GM12878 (cell line): ENCODE results near the gene SARS1. TPM values are rescaled to one million over a fixed set of nuclear protein-coding genes. Genes with fewer than 3 reads are reported as not detected.

ENCODE experiments used
- ATAC-seq: fragments of 200-7000 bp; cut with Tn5 transposase; 3 replicates; pipeline ENCODE4 v1.9.1; 2020; ENCODE audit warnings: mild to moderate bottlenecking, moderate library complexity
- BruUV-seq: library from RNA; stranded (reverse); fragments of 400-500 nt; replicated peaks from 2 replicates; lab custom pipeline; 2021; lab: Mats Ljungman, UMichigan
- CTCF ChIA-PET: fragments of 300-600 bp; sonication (Branson Sonifier 250); formaldehyde crosslinking; extraction: SDS; loops from one replicate; lab custom pipeline; 2021; ENCODE audit warnings: inconsistent platforms; lab: Yijun Ruan, JAX
- POLR2A ChIA-PET: fragments of 350-600 bp; formaldehyde crosslinking; extraction: SDS; loops from one replicate; lab custom pipeline; 2021; ENCODE audit warnings: inconsistent platforms; lab: Charles Lee
- RAD21 ChIA-PET: fragments of 300-600 bp; sonication (Branson Sonifier 250); formaldehyde crosslinking; loops from one replicate; lab custom pipeline; 2023; ENCODE audit warnings: antibody characterized with exemption; ENCODE audit not compliant: unreplicated experiment; lab: Charles Lee
- SMC1A ChIA-PET: fragments of 300-600 bp; sonication (Branson Sonifier 250); formaldehyde crosslinking; loops from one replicate; lab custom pipeline; 2023; ENCODE audit not compliant: unreplicated experiment, uncharacterized antibody; lab: Charles Lee
- DNase-seq: peaks from one replicate; pipeline ENCODE4 v3.0.0-alpha.2; 2011; ENCODE audit warnings: low read depth, low spot score
- FAIRE-seq: peaks from 3 replicates; lab custom pipeline; 2011; peaks lifted over from hg19 to GRCh38; lab: Jason Lieb, UNC
- H2AFZ ChIP-seq: 2 replicates; pipeline ENCODE4 v1.6.0; 2011; ENCODE audit warnings: low read depth, low read length, control low read depth; ENCODE audit not compliant: control insufficient read depth
- H3K27ac ChIP-seq: 2 replicates; pipeline ENCODE4 v1.5.1; 2011; ENCODE audit warnings: control low read depth; ENCODE audit not compliant: control insufficient read depth, insufficient read depth
- H3K27me3 ChIP-seq, 2 experiments: replicated peaks in 1 of 2; 2 replicates each; pipeline versions ENCODE4 v1.6.0 to v1.6.1; 2011; ENCODE audit warnings: low read length in 1 of 2; ENCODE audit not compliant: control insufficient read depth in 2 of 2, insufficient read depth in 2 of 2
- H3K36me3 ChIP-seq, 2 experiments: 2 replicates each; pipeline ENCODE4 v1.5.1; 2011; ENCODE audit warnings: low read length in 1 of 2; ENCODE audit not compliant: control insufficient read depth in 2 of 2, insufficient read depth in 2 of 2
- H3K4me1 ChIP-seq: 2 replicates; pipeline ENCODE4 v1.6.1; 2011; ENCODE audit warnings: mild to moderate bottlenecking, low read length, moderate library complexity, mixed read lengths; ENCODE audit not compliant: control insufficient read depth, insufficient read depth
- H3K4me2 ChIP-seq: 2 replicates; pipeline ENCODE4 v1.6.0; 2011; ENCODE audit warnings: control low read depth; ENCODE audit not compliant: control insufficient read depth, insufficient read depth
- H3K4me3 ChIP-seq: fragments of 200-600 bp; sonication (generic); 2 replicates; pipeline ENCODE4 v1.5.1; 2016
- H3K79me2 ChIP-seq: 2 replicates; pipeline ENCODE4 v1.6.0; 2011; ENCODE audit warnings: low read length; ENCODE audit not compliant: control insufficient read depth, insufficient read depth
- H3K9ac ChIP-seq: 2 replicates; pipeline ENCODE4 v1.8.0; 2011; ENCODE audit warnings: low read length, control low read depth, mixed read lengths; ENCODE audit not compliant: control insufficient read depth, insufficient read depth
- H3K9me3 ChIP-seq: replicated peaks from 3 replicates; pipeline ENCODE4 v1.5.1; 2011; ENCODE audit warnings: mild to moderate bottlenecking, low read length; ENCODE audit not compliant: control insufficient read depth, insufficient read depth
- H4K20me1 ChIP-seq: 2 replicates; pipeline ENCODE4 v1.6.0; 2011; ENCODE audit not compliant: control insufficient read depth, insufficient read depth
- CBFB ChIP-seq: IDR thresholded peaks from 2 replicates; pipeline ENCODE4 v1.6.1; 2016; ENCODE audit warnings: antibody characterized with exemption, low read depth
- FOXM1 ChIP-seq: IDR thresholded peaks from 2 replicates; pipeline ENCODE4 v1.6.1; 2012; ENCODE audit warnings: low read depth, mild to moderate bottlenecking, inconsistent platforms, low read length, moderate library complexity
- JUNB ChIP-seq: IDR thresholded peaks from 2 replicates; pipeline ENCODE4 v1.6.1; 2016; ENCODE audit warnings: antibody characterized with exemption, mild to moderate bottlenecking
- KAT2A ChIP-seq: conservative IDR thresholded peaks from 2 replicates; pipeline ENCODE4 v1.6.1; 2011; ENCODE audit warnings: low read depth, low read length; ENCODE audit not compliant: control insufficient read depth
- PAX5 ChIP-seq: IDR thresholded peaks from 2 replicates; pipeline ENCODE4 v1.6.1; 2011; ENCODE audit warnings: low read depth, low read length, borderline replicate concordance
- SPI1 ChIP-seq: IDR thresholded peaks from 2 replicates; pipeline ENCODE4 v1.6.1; 2011; ENCODE audit warnings: low read depth, mild to moderate bottlenecking, low read length, moderate library complexity, borderline replicate concordance; ENCODE audit not compliant: insufficient read depth
- TARDBP ChIP-seq: IDR thresholded peaks from 2 replicates; pipeline ENCODE4 v1.6.1; 2016; ENCODE audit warnings: borderline replicate concordance
- WRNIP1 ChIP-seq: IDR thresholded peaks from 2 replicates; pipeline ENCODE4 v1.6.1; 2011; ENCODE audit warnings: low read depth, low read length, improper control_type of control experiment, borderline replicate concordance
- ZSCAN29 ChIP-seq: fragments of 450-650 bp; IDR thresholded peaks from 2 replicates; pipeline ENCODE4 v1.6.1; 2017; ENCODE audit warnings: mild to moderate bottlenecking, moderate library complexity
- WGBS: methylation state at CpG from one replicate; pipeline ENCODE4 v1.1.6; 2016; ENCODE audit warnings: low lambda C conversion rate; ENCODE audit not compliant: insufficient replicate concordance, insufficient coverage; ENCODE audit errors: missing lambda C conversion rate; 5-methylcytosine and 5-hydroxymethylcytosine counted together
- in situ Hi-C: fragments of 300-500 bp; cut with MboI; formaldehyde crosslinking; loops from 9 replicates; pipeline ENCODE4 v1.14.3; 2018; ENCODE audit warnings: mixed read lengths
- intact Hi-C: fragments of 100-400 bp; cut with micrococcal nuclease; formaldehyde crosslinking; loops from one replicate; pipeline ENCODE4 v1.14.2; 2022; ENCODE audit not compliant: unreplicated experiment
- polyA plus RNA-seq, 11 experiments: library from polyadenylated mRNA; depleted of rRNA in 4 of 11; unstranded in 6 of 11; stranded (reverse) in 5 of 11; fragments of >200 nt; fragmentation: Nextera tagmentation in 4 of 11; fragmentation: Illumina TruSeq in 1 of 11; extraction: Ambion mirVana in 4 of 11; extraction: Trizol in 1 of 11; gene quantifications; 1 replicate in 1 of 11; 2 replicates in 10 of 11; pipeline versions ENCODE4 v1.2.1 to v1.2.3, GENCODE V29; 2011 to 2016; ENCODE audit warnings: inconsistent platforms in 2 of 11, missing spikeins in 2 of 11, low read depth in 1 of 11
- total RNA-seq, 4 experiments: library from RNA; depleted of rRNA in 3 of 4; stranded (reverse); fragments of >200 nt in 3 of 4; fragmentation: Illumina TruSeq in 1 of 4; extraction: Trizol in 1 of 4; gene quantifications; 2 replicates each; pipeline versions ENCODE4 v1.2.1 to v1.2.3, GENCODE V29; 2013 to 2021
- TF ChIP-seq, protein P1 (sequence below): fragments of 450-650 bp; IDR thresholded peaks from 2 replicates; pipeline ENCODE4 v1.6.1; 2017; ENCODE audit warnings: mild to moderate bottlenecking, low read depth, inconsistent platforms; ENCODE audit not compliant: poor library complexity, severe bottlenecking
- TF ChIP-seq, protein P2 (sequence below): fragments of 450-650 bp; IDR thresholded peaks from 2 replicates; pipeline ENCODE4 v1.6.1; 2017; ENCODE audit warnings: antibody characterized with exemption, mild to moderate bottlenecking, moderate library complexity

The SARS1 gene
- total and polyA plus RNA-seq, 10 of the 15 experiments (the other 5 are each of a cell fraction or from before 2014, with no cell fraction given), result 103 to 202 (median 138) TPM

DNA sequence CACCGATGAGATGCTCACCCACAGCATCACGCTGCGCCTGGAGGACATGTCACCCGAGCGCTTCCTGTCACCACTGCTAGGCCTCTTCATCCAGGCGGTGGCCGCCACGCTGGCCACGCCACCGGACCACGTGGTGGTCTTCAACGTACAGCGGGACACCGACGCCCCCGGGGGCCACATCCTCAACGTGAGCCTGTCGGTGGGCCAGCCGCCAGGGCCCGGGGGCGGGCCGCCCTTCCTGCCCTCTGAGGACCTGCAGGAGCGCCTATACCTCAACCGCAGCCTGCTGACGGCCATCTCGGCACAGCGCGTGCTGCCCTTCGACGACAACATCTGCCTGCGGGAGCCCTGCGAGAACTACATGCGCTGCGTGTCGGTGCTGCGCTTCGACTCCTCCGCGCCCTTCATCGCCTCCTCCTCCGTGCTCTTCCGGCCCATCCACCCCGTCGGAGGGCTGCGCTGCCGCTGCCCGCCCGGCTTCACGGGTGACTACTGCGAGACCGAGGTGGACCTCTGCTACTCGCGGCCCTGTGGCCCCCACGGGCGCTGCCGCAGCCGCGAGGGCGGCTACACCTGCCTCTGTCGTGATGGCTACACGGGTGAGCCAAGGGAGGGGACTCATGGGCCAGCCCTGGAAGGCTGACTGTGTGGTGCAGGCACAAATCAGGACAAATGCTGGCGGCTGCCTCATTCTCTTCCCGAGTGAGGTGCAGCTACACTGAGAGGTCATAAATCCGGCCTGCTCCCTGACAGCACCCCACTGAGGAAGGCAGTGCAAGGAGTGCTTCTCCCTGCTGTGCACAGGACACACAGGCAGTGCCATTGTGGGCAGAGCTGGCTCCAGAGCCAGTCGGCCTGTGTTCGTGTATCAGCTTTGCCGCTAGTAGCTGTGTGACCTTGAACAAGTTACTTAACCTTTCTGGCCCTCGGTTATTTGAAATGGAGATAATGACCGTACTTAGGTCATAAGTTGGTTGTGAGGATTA, 45.1 kb downstream of the SARS1 start:
- POLR2A ChIA-PET, result no interaction called here
- Histone ChIP-seq H3K36me3 (no peaks in the 10 kb centered on the region), H3K79me2 (no peaks in the 10 kb centered on the region), H3K4me1 (no peaks in the 10 kb centered on the region), H3K9me3 (no peaks in the 10 kb centered on the region), H3K9ac (no peak overlapping the region), H2AFZ (no peak overlapping the region), H4K20me1 (no peaks in the 10 kb centered on the region), H3K4me3 (no peak overlapping the region), H3K27me3 (no peaks in the 10 kb centered on the region; a peak in 1 of 4 replicates), H3K4me2 (no peak overlapping the region), H3K27ac (no peak overlapping the region)
- ATAC-seq, result no peak
- DNase-seq, result no peak
- no TSS peak for BruUV-seq
- CTCF ChIA-PET, result interaction anchor here (1.5 to 1.6 kb wide), 3 partner anchors 19 to 274 kb away, joined by 6 to 9 read pairs (median 7); no protein-coding TSS in a partner anchor
- RAD21 ChIA-PET, result interaction anchor here (1.2 kb wide), 1 partner anchor 274 kb away, joined by 4 read pairs; no protein-coding TSS in a partner anchor
- FAIRE-seq, result no peak
- TF ChIP-seq JUNB (no peak), ZSCAN29 (no peak), FOXM1 (no peak), PAX5 (no peak), SPI1 (no peak), TARDBP (no peak), WRNIP1 (no peak), CBFB (no peak), KAT2A (no peak)
- TF ChIP-seq, protein P1, sequence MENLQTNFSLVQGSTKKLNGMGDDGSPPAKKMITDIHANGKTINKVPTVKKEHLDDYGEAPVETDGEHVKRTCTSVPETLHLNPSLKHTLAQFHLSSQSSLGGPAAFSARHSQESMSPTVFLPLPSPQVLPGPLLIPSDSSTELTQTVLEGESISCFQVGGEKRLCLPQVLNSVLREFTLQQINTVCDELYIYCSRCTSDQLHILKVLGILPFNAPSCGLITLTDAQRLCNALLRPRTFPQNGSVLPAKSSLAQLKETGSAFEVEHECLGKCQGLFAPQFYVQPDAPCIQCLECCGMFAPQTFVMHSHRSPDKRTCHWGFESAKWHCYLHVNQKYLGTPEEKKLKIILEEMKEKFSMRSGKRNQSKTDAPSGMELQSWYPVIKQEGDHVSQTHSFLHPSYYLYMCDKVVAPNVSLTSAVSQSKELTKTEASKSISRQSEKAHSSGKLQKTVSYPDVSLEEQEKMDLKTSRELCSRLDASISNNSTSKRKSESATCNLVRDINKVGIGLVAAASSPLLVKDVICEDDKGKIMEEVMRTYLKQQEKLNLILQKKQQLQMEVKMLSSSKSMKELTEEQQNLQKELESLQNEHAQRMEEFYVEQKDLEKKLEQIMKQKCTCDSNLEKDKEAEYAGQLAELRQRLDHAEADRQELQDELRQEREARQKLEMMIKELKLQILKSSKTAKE, result no peak
- TF ChIP-seq, protein P2, sequence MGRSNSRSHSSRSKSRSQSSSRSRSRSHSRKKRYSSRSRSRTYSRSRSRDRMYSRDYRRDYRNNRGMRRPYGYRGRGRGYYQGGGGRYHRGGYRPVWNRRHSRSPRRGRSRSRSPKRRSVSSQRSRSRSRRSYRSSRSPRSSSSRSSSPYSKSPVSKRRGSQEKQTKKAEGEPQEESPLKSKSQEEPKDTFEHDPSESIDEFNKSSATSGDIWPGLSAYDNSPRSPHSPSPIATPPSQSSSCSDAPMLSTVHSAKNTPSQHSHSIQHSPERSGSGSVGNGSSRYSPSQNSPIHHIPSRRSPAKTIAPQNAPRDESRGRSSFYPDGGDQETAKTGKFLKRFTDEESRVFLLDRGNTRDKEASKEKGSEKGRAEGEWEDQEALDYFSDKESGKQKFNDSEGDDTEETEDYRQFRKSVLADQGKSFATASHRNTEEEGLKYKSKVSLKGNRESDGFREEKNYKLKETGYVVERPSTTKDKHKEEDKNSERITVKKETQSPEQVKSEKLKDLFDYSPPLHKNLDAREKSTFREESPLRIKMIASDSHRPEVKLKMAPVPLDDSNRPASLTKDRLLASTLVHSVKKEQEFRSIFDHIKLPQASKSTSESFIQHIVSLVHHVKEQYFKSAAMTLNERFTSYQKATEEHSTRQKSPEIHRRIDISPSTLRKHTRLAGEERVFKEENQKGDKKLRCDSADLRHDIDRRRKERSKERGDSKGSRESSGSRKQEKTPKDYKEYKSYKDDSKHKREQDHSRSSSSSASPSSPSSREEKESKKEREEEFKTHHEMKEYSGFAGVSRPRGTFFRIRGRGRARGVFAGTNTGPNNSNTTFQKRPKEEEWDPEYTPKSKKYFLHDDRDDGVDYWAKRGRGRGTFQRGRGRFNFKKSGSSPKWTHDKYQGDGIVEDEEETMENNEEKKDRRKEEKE, result no peak
- intact Hi-C loops, result no loop called here
- in situ Hi-C loops, result no loop called here
- SMC1A ChIA-PET, result interaction anchor here (1.0 kb wide), 1 partner anchor 232 kb away, joined by 4 read pairs; no protein-coding TSS in a partner anchor
- WGBS, result 87% methylated on average over 67 of the region's 69 CpGs
